HepG2 (cell line): ENCODE measurements around the gene MAGI1. TPM values are rescaled to one million over a fixed set of nuclear protein-coding genes. Genes with fewer than 3 reads are reported as not detected.

Source experiments
- ATAC-seq: fragments of 200-7000 bp; cut with Tn5 transposase; 3 replicates; pipeline ENCODE4 v1.9.1; 2020; ENCODE audit warnings: mild to moderate bottlenecking, moderate library complexity
- BruUV-seq: library from RNA; stranded (reverse); fragments of 400-500 nt; replicated peaks from 2 replicates; lab custom pipeline; 2021; lab: Mats Ljungman, UMichigan
- CTCF ChIA-PET: fragments of 300-600 bp; formaldehyde crosslinking; extraction: SDS; loops from one replicate; lab custom pipeline; 2021; ENCODE audit warnings: low total read pairs, inconsistent platforms, low intra/inter-chr PET ratio; lab: Yijun Ruan, JAX
- POLR2A ChIA-PET: fragments of 350-600 bp; sonication (Branson Sonifier 250); formaldehyde crosslinking; loops from one replicate; lab custom pipeline; 2020; ENCODE audit warnings: antibody characterized with exemption, inconsistent platforms; lab: Yijun Ruan, JAX
- DNase-seq: peaks from one replicate; pipeline ENCODE4 v3.0.0-alpha.2; 2015; ENCODE audit warnings: low spot score
- FAIRE-seq: peaks from 3 replicates; lab custom pipeline; 2011; peaks lifted over from hg19 to GRCh38; lab: Jason Lieb, UNC
- H2AFZ ChIP-seq: one replicate; pipeline ENCODE4 v1.6.1; 2011; ENCODE audit warnings: low read length, inconsistent platforms
- H3K27ac ChIP-seq: fragments of 300-600 bp; 3 replicates; pipeline ENCODE4 v1.8.0; 2011; ENCODE audit warnings: mixed run types, mild to moderate bottlenecking, mixed read lengths, low read length, inconsistent platforms; ENCODE audit not compliant: insufficient read depth; ENCODE audit errors: extremely low read length
- H3K27me3 ChIP-seq, 2 experiments: fragments of 200-600 bp in 1 of 2; 2 replicates in 1 of 2; 3 replicates in 1 of 2; pipeline versions ENCODE4 v1.6.0 to v1.8.0; 2011; ENCODE audit warnings: low read length in 2 of 2, mild to moderate bottlenecking in 2 of 2, moderate library complexity in 2 of 2, inconsistent platforms in 1 of 2; ENCODE audit not compliant: insufficient read depth in 2 of 2, control insufficient read depth in 1 of 2
- H3K36me3 ChIP-seq, 2 experiments: fragments of 200-600 bp in 1 of 2; replicated peaks in 1 of 2; 2 replicates in 1 of 2; 3 replicates in 1 of 2; pipeline versions ENCODE4 v1.5.1 to v1.8.0; 2011; ENCODE audit warnings: low read length in 2 of 2, inconsistent platforms in 1 of 2; ENCODE audit not compliant: insufficient read depth in 2 of 2, control insufficient read depth in 1 of 2
- H3K4me1 ChIP-seq: 2 replicates; pipeline ENCODE4 v1.5.1; 2012; ENCODE audit warnings: low read length, inconsistent platforms; ENCODE audit not compliant: insufficient read depth
- H3K4me2 ChIP-seq: 2 replicates; pipeline ENCODE4 v1.6.0; 2011; ENCODE audit warnings: low read depth, low read length, inconsistent platforms
- H3K4me3 ChIP-seq, 3 experiments: fragments of 200-600 bp in 1 of 3; sonication (generic), shearing (Covaris generic) in 1 of 3; replicated peaks in 1 of 3; 2 replicates each; pipeline ENCODE4 v1.5.1; 2011 to 2016; ENCODE audit warnings: low read length in 3 of 3, inconsistent platforms in 2 of 3, low read depth in 2 of 3, mild to moderate bottlenecking in 2 of 3, control low read depth in 1 of 3, mixed read lengths in 1 of 3; ENCODE audit not compliant: insufficient read depth in 1 of 3
- H3K79me2 ChIP-seq: one replicate; pipeline ENCODE4 v1.6.1; 2011; ENCODE audit warnings: low read length, inconsistent platforms; ENCODE audit not compliant: insufficient read depth
- H3K9ac ChIP-seq: 2 replicates; pipeline ENCODE4 v1.6.0; 2011; ENCODE audit warnings: mild to moderate bottlenecking, low read depth, low read length, inconsistent platforms; ENCODE audit not compliant: insufficient read depth
- H3K9me3 ChIP-seq: 2 replicates; pipeline ENCODE4 v1.5.1; 2012; ENCODE audit warnings: mild to moderate bottlenecking, low read length
- H4K20me1 ChIP-seq: 2 replicates; pipeline ENCODE4 v1.6.0; 2011; ENCODE audit warnings: inconsistent platforms, mild to moderate bottlenecking, low read length, moderate library complexity; ENCODE audit not compliant: insufficient read depth
- CAMTA2 ChIP-seq: sonication (generic); formaldehyde crosslinking; IDR thresholded peaks from 2 replicates; pipeline ENCODE4 v1.4.0; 2020; ENCODE audit warnings: mild to moderate bottlenecking, missing genetic modification reagents, borderline replicate concordance
- FOSL1 ChIP-seq: sonication (generic); formaldehyde crosslinking; IDR thresholded peaks from 2 replicates; pipeline ENCODE4 v1.9.0; 2021; ENCODE audit warnings: missing genetic modification reagents, borderline replicate concordance
- HES4 ChIP-seq: sonication (generic); formaldehyde crosslinking; IDR thresholded peaks from 2 replicates; pipeline ENCODE4 v1.9.0; 2021; ENCODE audit warnings: mild to moderate bottlenecking, missing genetic modification reagents, borderline replicate concordance
- JUNB ChIP-seq: sonication (generic); formaldehyde crosslinking; IDR thresholded peaks from 2 replicates; pipeline ENCODE4 v1.8.0; 2022; ENCODE audit warnings: missing genetic modification reagents, mild to moderate bottlenecking, borderline replicate concordance
- MED1 ChIP-seq: sonication (generic); formaldehyde crosslinking; IDR thresholded peaks from 2 replicates; pipeline ENCODE4 v1.4.0; 2020; ENCODE audit warnings: missing genetic modification reagents
- NCOA5 ChIP-seq: sonication (generic); formaldehyde crosslinking; IDR thresholded peaks from 2 replicates; pipeline ENCODE4 v1.4.0; 2020; ENCODE audit warnings: missing genetic modification reagents
- RORA ChIP-seq: sonication (generic); formaldehyde crosslinking; IDR thresholded peaks from 2 replicates; pipeline ENCODE4 v1.5.0; 2020; ENCODE audit warnings: mild to moderate bottlenecking, missing genetic modification reagents, moderate library complexity
- SIN3A ChIP-seq: IDR thresholded peaks from 2 replicates; pipeline ENCODE4 v1.6.1; 2011; ENCODE audit warnings: low read depth, mild to moderate bottlenecking, control low read depth, low read length, borderline replicate concordance
- ZNF180 ChIP-seq: sonication (generic); formaldehyde crosslinking; IDR thresholded peaks from 2 replicates; pipeline ENCODE4 v1.4.0; 2020; ENCODE audit warnings: low read depth, missing genetic modification reagents, borderline replicate concordance
- ZNF264 ChIP-seq: sonication (generic); formaldehyde crosslinking; IDR thresholded peaks from 2 replicates; pipeline ENCODE4 v1.4.0; 2020; ENCODE audit warnings: missing genetic modification reagents
- ZNF549 ChIP-seq: sonication (generic); formaldehyde crosslinking; IDR thresholded peaks from 2 replicates; pipeline ENCODE4 v1.5.0; 2020; ENCODE audit warnings: missing genetic modification reagents
- ZNF709 ChIP-seq: sonication (generic); formaldehyde crosslinking; IDR thresholded peaks from 2 replicates; pipeline ENCODE4 v1.5.0; 2020; ENCODE audit warnings: mild to moderate bottlenecking, missing genetic modification reagents
- ZNF878 ChIP-seq: sonication (generic); formaldehyde crosslinking; IDR thresholded peaks from 2 replicates; pipeline ENCODE4 v1.8.1; 2023; ENCODE audit warnings: mild to moderate bottlenecking, missing genetic modification reagents, moderate library complexity
- WGBS: methylation state at CpG from one replicate; pipeline ENCODE4 v1.1.6; 2017; ENCODE audit warnings: low lambda C conversion rate; 5-methylcytosine and 5-hydroxymethylcytosine counted together
- in situ Hi-C: cut with HindIII; loops from 2 replicates; pipeline ENCODE4 v1.10.0; 2017; ENCODE audit warnings: low pct_unique_long_range_greater_than_20kb; ENCODE audit not compliant: extremely low pct_ligation_motif_present
- intact Hi-C: fragments of 100-400 bp; cut with micrococcal nuclease; formaldehyde crosslinking; loops from one replicate; pipeline ENCODE4 v1.10.0; 2022; ENCODE audit not compliant: unreplicated experiment
- polyA plus RNA-seq, 8 experiments: library from polyadenylated mRNA; depleted of rRNA in 3 of 8; stranded (reverse) in 7 of 8; unstranded in 1 of 8; fragments of >200 nt; fragmentation: Illumina TruSeq in 4 of 8; extraction: Trizol in 4 of 8; gene quantifications; 2 replicates each; pipeline versions ENCODE4 v1.2.1 to v1.2.3, GENCODE V29; 2011 to 2016; ENCODE audit warnings: low read depth in 4 of 8, missing spikeins in 1 of 8, mixed read lengths in 1 of 8; ENCODE audit not compliant: insufficient read depth in 1 of 8
- total RNA-seq, 5 experiments: library from RNA; depleted of rRNA; stranded (reverse); fragments of >200 nt; fragmentation: Illumina TruSeq; extraction: Trizol; gene quantifications; 2 replicates each; pipeline ENCODE4 v1.2.3, GENCODE V29; 2016; ENCODE audit warnings: low read depth in 1 of 5
- TF ChIP-seq, protein P1 (sequence below): sonication (generic); formaldehyde crosslinking; IDR thresholded peaks from 2 replicates; pipeline ENCODE4 v1.8.0; 2022; ENCODE audit warnings: missing genetic modification reagents, mild to moderate bottlenecking, inconsistent platforms, borderline replicate concordance

Gene MAGI1
- total and polyA plus RNA-seq, 2 of the 13 experiments (the other 11 are each of a cell fraction or from before 2014, with no cell fraction given): 22.2 to 26.0 TPM

- Histone ChIP-seq H3K9me3 (no peaks in the 10 kb centered on the region), H3K4me3 (no peak overlapping the region), H4K20me1 (no peaks in the 10 kb centered on the region), H3K4me1 (no peaks in the 10 kb centered on the region), H3K4me2 (no peak overlapping the region), H3K79me2 (no peaks in the 10 kb centered on the region), H3K36me3 (peaks cover 7 to 58% of the 10 kb centered on the region in 2 experiments), H3K27ac (no peak overlapping the region), H3K27me3 (no peaks in the 10 kb centered on the region), H3K9ac (no peak overlapping the region), H2AFZ (no peak overlapping the region)
- 100% methylated on average over 1 of the region's 1 CpG for WGBS
- ATAC-seq (no peak), DNase-seq (no peak), FAIRE-seq (no peak)
- TF ChIP-seq ZNF549 (CRISPR knock-in tag) (no peak), FOSL1 (CRISPR knock-in tag) (no peak), ZNF264 (CRISPR knock-in tag) (no peak), RORA (no peak), JUNB (CRISPR knock-in tag) (no peak), ZNF709 (CRISPR knock-in tag) (no peak), ZNF878 (CRISPR knock-in tag) (no peak), CAMTA2 (CRISPR knock-in tag) (no peak), HES4 (CRISPR knock-in tag) (no peak), ZNF180 (no peak), NCOA5 (CRISPR knock-in tag) (no peak), MED1 (CRISPR knock-in tag) (no peak), SIN3A (no peak)
- TF ChIP-seq, protein P1, sequence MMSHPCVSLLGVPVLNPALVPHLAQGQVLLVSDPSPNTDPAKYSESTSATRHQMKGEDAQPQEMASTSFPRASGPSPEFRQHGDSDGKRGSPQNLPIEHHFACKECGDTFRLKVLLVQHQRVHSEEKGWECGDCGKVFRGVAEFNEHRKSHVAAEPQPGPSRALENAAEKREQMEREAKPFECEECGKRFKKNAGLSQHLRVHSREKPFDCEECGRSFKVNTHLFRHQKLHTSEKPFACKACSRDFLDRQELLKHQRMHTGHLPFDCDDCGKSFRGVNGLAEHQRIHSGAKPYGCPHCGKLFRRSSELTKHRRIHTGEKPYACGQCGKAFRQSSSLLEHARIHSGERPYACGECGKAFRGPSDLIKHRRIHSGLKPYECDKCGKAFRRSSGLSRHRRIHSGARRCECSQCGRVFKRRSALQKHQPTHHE (CRISPR knock-in tag): no peak
- intact Hi-C loops: loop anchor here (1.0 to 2.0 kb wide), 4 partner anchors 234 to 313 kb away; no protein-coding TSS in a partner anchor
- ChIA-PET CTCF (no interaction called here), POLR2A (no interaction called here)
- in situ Hi-C loops: loop anchor here (10.0 kb wide), 1 partner anchor 296 kb away; no protein-coding TSS in a partner anchor
- BruUV-seq: no TSS peak
Observed at GRCh38 chr3:65438612-65439011, 600.1 kb downstream of the MAGI1 start.
